GM18505 (cell line): ENCODE data around the gene HEPHL1.
A peak's percentile ranks its signal among the peaks of the same experiment; 100 is the strongest.

Experiments
- ATAC-seq: cut with Tn5 transposase; IDR thresholded peaks from one replicate; pipeline ENCODE4 v1.9.1; 2021; ENCODE audit not compliant: unreplicated experiment
- POLR2A ChIP-seq: IDR thresholded peaks from 4 replicates; pipeline ENCODE4 v1.6.1; 2011; ENCODE audit warnings: borderline replicate concordance; ENCODE audit not compliant: insufficient read depth, insufficient read length; ENCODE audit errors: extremely low read depth

Gene HEPHL1

DNA sequence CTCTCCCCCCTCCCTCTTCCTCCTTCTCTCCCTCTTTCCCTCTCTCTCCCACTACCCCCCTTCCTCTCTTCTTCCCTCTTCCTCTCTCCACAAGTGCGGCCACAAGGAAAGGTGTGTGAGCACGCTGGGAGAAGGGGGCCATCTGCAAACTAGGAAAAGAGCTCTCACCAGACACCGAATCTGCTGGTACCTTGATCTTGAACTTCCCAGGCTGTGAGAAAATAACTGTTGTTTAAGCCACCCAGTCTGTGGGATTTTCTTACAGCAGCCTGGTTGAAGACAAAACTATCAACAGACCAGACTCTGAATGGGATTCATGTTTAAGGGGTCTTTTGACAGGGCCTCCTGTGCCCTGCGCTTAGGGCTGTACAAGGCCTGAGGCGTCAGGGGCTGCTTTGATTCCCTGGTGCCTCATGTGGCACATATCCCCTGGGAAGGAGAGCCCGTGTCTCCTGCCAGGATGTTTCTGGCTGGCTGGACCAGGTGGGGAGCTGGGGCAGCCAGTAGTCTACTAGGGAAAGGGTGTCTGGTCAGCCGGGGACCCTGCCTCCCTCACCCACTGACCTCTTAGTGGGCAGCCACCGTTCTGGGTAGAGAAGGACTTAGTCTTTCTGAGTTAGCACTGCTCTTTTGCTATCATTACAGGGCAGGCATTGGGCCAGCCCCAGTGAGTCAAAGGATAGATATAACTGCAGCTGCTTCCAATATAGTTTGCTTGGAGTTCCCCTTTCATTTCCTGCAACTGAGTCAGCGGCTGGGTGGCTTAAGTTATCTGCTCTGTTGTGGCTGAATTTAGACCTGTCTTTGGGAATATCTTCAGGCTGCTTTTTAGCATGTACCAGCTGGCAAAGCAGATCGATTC is 113.7 kb downstream of the HEPHL1 start:
- ATAC-seq = peak; percentile 62
- no peak for TF ChIP-seq POLR2A

DNA sequence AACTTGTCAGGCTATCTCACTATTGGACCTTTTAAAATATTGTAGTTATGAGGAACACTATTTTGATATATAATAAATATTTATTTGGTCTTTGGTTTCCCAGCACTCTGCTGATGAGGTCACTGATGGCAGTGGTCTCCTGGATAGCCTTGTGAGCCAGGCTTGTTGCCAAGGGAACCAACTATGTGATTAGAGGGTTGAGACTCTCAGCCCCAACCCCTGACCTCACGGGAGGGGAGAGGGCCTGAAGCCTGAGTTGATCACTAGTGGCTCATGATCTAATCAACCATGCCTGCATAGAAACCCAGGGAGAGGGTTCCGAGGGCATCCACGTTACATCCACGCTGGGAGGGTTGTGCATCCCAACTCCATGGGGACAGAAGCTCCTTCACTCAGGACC is 118.3 kb downstream of the HEPHL1 start:
- no peak for ATAC-seq
- no peak for TF ChIP-seq POLR2A

DNA sequence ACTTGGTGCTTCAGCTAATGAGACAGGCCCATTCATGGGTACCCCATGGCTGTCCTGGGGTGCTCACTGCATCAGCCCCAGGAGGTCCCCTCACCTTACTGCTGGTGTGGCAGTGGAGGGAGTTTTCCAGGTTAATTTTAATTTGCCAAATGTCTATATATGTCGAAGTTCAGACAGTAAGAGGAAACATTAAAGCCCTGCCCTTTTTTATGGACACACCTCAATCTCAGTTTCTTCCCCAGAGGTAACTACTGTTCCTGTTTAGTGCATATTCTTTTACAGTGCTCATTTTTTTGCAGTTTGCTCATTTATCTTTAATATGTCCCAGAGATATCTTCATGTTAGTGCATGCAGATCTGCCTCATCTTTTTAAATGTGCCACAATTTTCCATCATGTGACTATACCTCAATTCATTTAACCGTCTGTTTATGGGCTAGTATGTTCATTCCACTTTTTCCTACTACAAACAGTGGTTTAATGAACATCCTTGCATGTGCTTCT is 119.1 kb downstream of the HEPHL1 start:
- ATAC-seq = no peak
- TF ChIP-seq POLR2A = no peak

DNA sequence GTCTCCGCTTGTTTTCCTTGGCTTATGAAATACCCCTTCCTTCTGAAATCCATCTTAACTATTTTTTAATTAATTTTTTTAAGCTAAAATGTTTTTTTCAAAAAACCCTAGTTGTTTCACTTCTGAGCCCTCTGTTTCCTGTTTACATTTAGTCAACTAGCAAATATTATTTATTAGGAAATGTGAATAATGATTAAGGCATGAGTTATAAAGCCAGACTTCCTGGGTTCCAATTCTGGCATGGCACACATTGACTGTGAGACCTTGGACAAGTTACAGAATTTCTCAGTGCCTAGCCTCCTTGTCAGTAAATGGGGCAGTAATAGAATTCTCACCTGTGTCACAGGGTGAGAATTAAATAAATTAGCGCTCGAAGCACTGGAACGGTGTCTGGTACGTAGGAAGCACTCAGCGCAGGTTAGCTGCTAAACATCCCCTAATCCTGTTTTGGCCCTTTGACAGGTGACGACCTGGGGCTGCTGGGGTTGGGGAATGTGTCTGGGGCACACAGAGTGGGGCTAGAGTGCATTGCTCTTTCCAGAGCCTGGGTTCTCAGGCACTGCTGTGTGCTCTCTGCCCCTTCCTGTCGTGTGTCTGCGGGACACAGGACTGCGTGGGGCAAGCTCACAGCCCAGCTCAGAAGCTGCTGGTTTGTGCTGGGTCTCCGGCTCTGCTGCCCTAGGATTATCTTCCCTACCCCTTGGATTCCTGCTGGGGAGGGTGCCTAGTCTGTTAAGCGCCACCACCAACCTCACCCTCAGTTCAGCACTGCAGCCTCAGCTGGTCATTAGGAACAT is 120.6 kb downstream of the HEPHL1 start:
- ATAC-seq = no peak
- no peak for TF ChIP-seq POLR2A

DNA sequence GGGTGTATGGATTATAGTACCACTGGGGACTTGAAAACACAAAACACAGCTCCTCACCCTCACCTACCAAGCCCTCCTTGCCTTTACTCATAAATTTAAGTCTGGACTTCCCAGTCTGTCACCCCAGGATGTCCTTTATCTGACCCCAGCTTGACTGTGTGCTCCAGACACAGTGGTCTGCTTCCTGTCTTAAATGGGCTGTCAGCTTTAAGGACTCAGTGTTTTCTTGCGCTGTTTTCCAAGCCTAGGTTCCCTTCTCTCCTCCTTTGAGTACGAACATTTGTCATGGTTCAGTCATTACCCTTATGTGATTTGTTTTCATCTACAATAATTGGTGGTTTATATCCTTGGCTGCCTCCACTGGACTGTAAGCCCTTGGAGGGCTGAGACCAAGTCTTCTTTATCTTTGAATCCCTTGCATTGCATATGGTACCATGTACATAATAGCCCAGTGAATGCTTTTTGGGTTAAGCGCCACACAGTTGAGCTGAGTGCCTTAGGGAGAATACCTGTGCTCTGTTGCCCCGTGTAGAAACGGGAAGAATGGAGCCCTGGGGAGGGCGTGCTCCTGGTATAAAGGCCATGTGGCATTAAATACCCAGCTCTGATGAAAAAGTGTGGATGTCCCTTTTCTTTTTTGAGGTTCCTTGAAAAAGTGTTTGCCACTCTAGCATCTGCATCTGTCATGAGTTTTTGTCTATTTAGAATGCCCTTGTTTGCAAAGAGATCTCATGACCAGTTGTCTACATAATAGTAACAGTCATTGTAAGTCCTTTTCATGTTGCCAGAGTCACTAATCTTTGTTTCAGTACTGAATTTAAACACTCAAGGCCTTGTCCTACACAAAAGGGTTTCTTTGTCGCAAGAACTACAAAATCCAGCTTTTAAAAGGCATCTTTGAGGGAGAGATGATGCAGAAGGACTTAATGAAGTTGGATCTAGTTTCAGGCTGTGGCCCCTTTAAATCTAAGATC is 121.4 kb downstream of the HEPHL1 start:
- no peak for TF ChIP-seq POLR2A
- ATAC-seq = no peak

DNA sequence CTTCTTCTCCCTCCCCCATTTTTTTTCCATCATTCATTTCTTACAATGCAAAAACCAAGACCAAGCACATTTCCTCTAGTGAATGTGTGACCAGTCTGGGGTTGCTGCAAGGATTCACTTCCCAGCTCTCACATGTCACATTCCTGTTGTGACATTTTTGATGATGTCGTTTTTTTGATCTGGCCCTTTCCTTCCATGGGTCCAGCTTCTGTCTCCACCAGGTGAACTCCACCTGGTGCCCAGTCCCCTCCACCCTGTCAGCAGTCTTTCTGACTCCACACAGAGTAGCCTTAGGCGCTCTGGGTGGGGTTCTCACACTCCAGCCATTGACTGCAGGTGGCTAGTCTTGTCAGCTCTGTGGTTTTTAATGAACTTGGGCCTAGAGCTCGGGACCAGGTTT is 123.1 kb downstream of the HEPHL1 start:
- no peak for ATAC-seq

DNA sequence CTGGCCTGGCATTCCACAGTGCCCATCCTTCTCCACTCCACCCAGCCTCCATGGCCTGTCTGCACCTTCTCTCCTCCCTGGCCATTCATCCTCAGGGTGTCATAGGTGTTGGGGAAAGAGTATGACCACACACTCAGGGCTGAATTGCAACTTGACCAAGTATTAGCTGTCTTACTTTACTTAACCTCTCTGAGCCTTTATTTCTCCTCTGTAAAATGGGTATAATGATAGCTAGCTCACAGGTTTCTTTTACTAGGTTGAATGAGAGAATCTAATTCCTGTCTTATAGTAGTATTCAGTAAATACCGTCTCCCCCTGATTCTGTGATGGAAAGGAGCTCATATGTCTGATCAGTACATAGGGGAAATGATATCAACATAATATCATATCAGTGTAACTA is 123.5 kb downstream of the HEPHL1 start:
- no peak for TF ChIP-seq POLR2A
- ATAC-seq = no peak

More for the DNA sequence above, 123.1 kb downstream of the HEPHL1 start:
- no peak for TF ChIP-seq POLR2A

DNA sequence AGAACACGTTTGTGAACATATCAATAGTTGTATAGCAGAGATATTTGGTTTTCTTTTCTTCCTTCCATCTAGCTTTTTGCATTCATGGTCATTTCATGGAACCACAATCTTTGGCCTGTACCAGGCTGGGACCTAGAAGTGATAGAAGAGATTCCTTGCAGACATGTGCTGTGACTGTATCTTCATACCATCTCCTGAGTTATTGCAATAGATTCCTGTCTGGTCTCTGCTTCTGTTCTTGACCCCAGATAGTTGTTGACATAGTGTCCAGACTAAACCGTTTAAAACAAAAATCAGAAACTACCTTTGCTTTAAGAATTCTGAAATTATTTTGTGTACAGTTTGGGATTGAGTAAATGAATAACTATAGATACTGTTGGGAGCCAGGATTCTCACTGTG is 124.3 kb downstream of the HEPHL1 start:
- TF ChIP-seq POLR2A = no peak

DNA sequence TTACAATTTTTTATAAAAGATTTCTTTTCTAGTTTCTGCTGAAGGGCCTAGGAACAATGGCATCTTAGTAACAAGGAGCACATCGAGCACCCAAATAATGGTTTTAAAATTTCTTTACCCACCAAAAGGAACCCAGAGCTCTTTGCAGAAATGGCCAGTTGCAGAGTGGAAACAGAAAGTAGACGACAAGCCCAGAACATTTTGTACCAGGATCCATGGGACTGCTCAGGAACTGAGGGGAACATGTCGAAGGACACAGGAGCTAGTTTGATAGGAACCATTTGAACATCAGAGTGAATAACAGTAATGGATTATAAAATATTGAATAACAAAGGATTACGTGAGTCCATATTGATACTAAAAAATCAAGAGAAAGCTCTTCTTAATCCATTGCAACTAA is 124.8 kb downstream of the HEPHL1 start:
- no peak for ATAC-seq
- TF ChIP-seq POLR2A = no peak

More for the DNA sequence above, 124.3 kb downstream of the HEPHL1 start:
- no peak for ATAC-seq

DNA sequence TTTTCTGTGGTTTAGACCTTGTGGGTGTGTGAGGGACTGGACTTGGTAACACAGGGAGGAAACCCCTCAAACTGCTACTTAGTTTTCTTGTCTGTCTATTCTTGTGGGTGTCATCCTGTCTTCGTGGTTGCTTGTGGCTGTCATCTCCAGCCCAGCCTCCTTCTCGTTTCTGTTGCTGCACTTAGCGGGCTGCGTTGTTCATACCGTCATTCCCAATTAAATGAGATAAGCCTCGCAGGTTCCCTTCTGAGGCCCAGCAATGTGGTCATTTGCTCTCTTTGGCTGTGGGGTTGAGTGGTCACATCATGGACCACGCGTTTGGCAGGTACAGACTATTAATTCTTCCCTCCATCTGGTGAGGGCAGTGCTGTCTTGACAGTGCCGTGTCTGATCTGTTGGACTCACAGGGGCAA is 126.3 kb downstream of the HEPHL1 start:
- ATAC-seq = peak; percentile 49
- TF ChIP-seq POLR2A = no peak

DNA sequence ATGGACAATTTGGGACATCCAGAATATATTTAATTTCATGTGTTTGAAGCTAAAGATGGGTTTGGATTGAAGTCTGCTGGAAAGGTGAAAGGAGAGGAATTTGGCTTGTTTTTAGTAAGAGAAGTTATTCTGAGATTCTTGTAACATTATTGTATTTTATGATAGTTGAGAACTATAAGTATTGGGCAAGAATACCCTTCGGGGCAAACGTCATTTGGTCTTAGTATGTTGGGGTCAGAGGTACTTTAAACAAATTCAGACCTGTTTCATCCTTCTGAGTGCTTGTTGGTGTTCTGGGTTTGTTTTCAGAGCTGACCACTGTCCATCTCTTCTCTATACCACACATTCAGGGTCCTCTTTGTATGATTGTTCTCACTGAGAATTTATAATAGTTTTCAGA is 127.0 kb downstream of the HEPHL1 start:
- no peak for ATAC-seq
- no peak for TF ChIP-seq POLR2A

DNA sequence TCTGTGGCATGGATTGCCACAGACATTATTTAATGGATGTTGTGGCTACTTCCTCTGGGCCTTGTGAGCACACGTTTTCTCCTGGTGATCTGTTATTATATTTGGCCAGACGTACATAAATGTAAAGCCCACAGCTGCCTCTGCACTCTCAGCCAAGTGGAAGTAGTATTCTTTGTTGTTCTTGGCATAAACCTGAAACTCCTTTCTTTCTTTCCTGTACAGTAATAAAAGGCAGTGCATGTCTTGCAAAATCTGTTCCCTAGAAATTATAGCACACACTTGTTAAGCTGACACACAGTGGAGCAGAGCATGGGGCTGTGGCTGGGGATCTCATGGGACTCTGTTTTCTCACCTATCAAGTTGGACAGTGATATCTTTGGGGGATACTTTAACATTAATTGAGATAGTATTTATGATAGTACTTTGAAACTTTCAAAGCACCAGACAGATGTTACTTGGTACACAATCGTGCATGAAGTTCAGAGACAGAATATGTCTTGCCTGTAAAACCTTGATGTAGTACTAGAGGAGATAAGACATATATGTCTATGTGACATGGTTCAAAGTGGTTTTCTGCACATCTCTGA is 128.4 kb downstream of the HEPHL1 start:
- no peak for ATAC-seq
- no peak for TF ChIP-seq POLR2A
